ENCODE measurements around the gene SPINT2. TPM values are rescaled to one million over a fixed set of nuclear protein-coding genes. Genes with fewer than 3 reads are reported as not detected.

The SPINT2 gene
- total RNA-seq, 1 donor from 2014 or later, result 231 TPM

DNA sequence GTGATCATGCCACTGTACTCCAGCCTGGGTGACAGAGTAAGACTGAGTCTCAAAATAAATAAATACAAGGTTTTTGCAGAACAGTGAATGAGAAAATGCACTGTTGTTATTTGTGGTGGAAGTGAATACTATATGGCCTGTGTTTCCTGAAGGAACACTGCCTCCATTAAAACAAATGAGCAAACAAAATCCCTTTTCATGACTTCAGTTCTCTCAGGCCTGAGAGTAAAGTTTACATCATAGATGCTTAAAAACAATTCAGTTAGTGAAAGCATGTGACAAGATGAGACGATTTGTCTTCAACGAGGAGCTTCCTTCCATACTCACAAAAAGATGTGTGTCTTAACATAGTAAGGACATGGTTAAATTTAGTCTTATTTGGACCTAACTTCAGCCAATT is 14.4 kb downstream of the SPINT2 start:
- Histone ChIP-seq H3K9me3 (no peaks in the 10 kb centered on the region), H3K4me1 (peaks cover 76% of the 10 kb centered on the region), H3K4me3 (no peak overlapping the region), H3K27ac (peak overlapping the region; percentile 72), H3K27me3 (no peaks in the 10 kb centered on the region), H3K36me3 (no peaks in the 10 kb centered on the region)
- intact Hi-C loops (cut with DNase I), result no loop called here
- no peak for ATAC-seq
- DNase-seq, result no peak
- TF ChIP-seq, protein P1, sequence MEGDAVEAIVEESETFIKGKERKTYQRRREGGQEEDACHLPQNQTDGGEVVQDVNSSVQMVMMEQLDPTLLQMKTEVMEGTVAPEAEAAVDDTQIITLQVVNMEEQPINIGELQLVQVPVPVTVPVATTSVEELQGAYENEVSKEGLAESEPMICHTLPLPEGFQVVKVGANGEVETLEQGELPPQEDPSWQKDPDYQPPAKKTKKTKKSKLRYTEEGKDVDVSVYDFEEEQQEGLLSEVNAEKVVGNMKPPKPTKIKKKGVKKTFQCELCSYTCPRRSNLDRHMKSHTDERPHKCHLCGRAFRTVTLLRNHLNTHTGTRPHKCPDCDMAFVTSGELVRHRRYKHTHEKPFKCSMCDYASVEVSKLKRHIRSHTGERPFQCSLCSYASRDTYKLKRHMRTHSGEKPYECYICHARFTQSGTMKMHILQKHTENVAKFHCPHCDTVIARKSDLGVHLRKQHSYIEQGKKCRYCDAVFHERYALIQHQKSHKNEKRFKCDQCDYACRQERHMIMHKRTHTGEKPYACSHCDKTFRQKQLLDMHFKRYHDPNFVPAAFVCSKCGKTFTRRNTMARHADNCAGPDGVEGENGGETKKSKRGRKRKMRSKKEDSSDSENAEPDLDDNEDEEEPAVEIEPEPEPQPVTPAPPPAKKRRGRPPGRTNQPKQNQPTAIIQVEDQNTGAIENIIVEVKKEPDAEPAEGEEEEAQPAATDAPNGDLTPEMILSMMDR (IDR thresholded peaks at IDR 0.05), result no peak

DNA sequence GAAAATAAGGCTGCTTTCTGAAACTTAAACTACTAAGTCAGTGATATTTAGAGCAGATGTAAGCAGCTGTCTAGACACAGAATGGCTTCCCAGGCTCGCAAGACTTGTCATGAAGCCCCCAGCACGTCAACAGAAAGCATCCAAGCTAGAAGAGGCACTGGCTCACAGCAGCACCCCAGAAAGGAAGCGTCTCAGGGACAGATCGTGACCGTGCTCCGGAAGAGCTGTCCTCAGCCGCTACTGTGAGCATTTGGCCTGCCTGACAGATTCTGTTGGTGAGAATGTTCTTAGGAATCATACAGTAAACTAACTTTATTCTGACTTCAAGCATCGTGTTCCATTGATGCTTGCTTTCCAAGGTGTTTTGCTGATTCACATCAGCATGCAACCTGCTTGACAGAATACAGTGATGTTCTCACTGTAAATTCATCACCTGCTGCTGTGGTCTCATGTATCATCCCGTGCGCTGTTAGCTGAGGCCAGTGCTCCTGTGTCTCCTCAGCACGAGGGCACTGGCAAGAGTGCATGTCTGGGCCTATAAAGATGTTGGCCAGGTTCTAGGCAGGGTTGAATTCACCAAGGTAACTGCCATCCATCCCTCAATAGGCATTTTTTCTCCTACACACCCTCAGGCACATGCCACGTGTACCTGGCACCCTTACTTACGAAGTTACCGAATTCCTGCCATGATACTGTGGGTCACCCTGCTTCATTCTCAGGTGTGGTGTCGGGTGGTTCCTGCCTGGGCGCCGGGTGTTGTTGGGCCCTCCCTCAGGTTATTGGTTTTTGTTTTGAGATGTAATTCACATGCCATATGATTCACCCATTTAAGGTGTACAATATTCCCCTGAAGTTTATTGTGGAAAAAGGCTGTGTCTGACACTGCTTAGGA is 15.9 kb downstream of the SPINT2 start:
- no peaks in the 10 kb centered on the region for H3K9me3 ChIP-seq
- no peaks in the 10 kb centered on the region for H3K36me3 ChIP-seq
- TF ChIP-seq, protein P1 (IDR thresholded peaks at IDR 0.05), result no peak
- intact Hi-C loops (cut with DNase I), result no loop called here
- no peak for DNase-seq
- peak overlapping the region; percentile 72 for H3K27ac ChIP-seq
- peaks cover 70% of the 10 kb centered on the region for H3K4me1 ChIP-seq
- no peak overlapping the region for H3K4me3 ChIP-seq
- H3K27me3 ChIP-seq, result no peaks in the 10 kb centered on the region
- no peak for ATAC-seq

DNA sequence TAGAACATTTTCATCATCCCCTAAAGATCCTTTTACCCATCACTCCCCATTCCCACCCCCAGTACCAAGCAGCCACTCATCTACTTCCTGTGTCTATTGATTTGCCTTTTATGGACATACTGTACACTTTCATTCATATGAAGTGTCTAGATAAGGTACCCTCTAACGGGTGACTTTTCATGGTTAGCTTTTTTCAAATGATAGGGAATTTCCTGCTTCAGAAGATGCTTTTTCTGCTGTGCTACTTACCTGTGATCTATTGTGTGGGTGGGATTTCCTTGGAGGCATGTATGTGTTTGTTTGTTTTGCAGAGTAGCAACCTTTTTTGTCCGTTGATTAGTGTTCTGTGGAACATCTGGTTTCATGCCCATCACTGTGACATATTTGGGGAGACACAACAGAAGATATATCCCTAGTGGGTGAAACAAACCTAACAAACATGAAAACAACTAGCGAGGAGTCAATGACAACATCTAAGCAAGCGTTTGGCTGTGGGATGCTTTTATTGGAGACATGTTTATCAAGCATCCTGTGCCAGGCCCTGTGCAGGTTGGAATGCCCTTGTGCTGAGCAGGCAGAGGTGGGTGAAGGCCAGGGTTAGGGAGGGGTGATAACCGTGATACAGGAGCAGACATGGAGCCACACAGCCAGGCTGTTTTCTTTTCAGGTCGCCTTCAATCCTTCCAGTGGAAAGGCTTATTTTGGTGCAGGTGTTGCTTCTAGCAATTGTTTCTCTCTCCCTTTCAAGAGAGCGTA is 17.6 kb downstream of the SPINT2 start:
- TF ChIP-seq, protein P1 (IDR thresholded peaks at IDR 0.05), result no peak
- no peak for ATAC-seq
- no peaks in the 10 kb centered on the region for H3K9me3 ChIP-seq
- no peak for DNase-seq
- peak overlapping the region; percentile 72 for H3K27ac ChIP-seq
- H3K4me1 ChIP-seq, result peaks cover 55% of the 10 kb centered on the region
- no peak overlapping the region for H3K4me3 ChIP-seq
- intact Hi-C loops (cut with DNase I), result no loop called here
- no peaks in the 10 kb centered on the region for H3K27me3 ChIP-seq
- no peaks in the 10 kb centered on the region for H3K36me3 ChIP-seq

DNA sequence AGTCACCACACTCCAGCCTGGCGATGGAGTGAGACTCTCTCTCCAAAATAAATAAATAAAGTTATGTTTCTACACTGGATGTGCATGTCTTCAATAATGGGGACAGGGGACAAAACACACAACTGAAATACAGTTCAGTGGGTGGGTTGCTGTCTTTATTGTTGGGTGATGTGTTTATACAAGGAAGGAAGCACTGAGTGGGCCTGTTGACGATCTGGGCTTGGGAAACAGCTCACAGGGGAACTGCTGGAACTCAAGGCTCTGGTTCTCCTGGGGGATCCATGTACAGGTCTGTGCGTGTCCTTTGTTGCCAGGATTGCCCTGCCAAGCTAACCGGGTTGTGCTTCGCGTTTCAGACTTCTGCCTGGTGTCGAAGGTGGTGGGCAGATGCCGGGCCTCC is 18.9 kb downstream of the SPINT2 start:
- H3K9me3 ChIP-seq, result no peaks in the 10 kb centered on the region
- TF ChIP-seq, protein P1 (IDR thresholded peaks at IDR 0.05), result no peak
- no peak for DNase-seq
- no peak for ATAC-seq
- peaks cover 3% of the 10 kb centered on the region for H3K36me3 ChIP-seq
- intact Hi-C loops (cut with DNase I), result no loop called here
- H3K4me3 ChIP-seq, result no peak overlapping the region
- H3K27ac ChIP-seq, result peak overlapping the region; percentile 17
- H3K27me3 ChIP-seq, result no peaks in the 10 kb centered on the region
- peaks cover 43% of the 10 kb centered on the region for H3K4me1 ChIP-seq

DNA sequence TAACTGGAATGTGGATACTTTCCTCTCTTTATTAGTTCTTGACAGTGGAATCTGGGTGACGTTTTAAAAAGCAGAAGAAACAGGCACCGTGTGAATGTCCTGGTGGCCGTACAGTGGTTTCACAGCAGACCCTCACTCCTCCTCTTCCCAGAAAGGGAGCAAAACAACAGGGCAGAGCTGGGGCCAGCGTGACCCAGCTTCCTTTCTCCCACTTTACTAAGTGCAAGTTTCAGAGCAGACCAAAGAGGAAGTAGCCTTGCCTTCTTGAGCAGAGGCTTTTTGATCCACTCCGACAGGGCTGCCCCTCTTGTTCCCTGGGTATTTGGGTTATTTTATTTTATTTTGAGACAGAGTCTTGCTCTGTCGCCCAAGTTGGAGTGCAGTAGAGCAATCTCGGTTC is 20.0 kb downstream of the SPINT2 start:
- Histone ChIP-seq H3K4me1 (peaks cover 32% of the 10 kb centered on the region), H3K27ac (peak overlapping the region; percentile 65), H3K27me3 (no peaks in the 10 kb centered on the region), H3K4me3 (no peak overlapping the region), H3K36me3 (peaks cover 12% of the 10 kb centered on the region), H3K9me3 (no peaks in the 10 kb centered on the region)
- intact Hi-C loops (cut with DNase I), result no loop called here
- ATAC-seq (peak; percentile 70), DNase-seq (no peak)
- TF ChIP-seq, protein P1 (IDR thresholded peaks at IDR 0.05), result no peak

All from upper lobe of right lung (tissue), 1 donor.